Measurements from ENCODE around the gene GARS1.

DNA sequence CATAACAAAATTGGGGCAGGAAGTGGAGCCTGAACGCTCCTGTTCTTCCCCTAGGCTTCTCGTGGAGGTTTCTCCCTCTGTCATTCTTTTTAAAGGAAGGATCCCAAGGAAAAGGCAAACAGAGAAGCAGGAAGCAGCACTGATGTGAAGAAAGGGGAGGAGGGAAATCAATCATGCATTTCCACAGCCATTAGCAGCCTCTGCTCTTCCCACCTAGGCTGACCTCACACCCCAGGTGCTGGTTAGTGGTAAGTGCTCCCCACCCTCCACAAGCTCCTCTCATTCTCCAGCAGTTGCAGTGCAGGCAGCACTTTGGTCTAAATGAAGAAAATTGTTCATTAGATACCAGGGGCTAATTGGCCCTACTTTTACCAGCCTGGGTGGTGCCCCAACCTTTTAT, 85.0 kb downstream of the GARS1 start:
- TF ChIP-seq, protein P1, sequence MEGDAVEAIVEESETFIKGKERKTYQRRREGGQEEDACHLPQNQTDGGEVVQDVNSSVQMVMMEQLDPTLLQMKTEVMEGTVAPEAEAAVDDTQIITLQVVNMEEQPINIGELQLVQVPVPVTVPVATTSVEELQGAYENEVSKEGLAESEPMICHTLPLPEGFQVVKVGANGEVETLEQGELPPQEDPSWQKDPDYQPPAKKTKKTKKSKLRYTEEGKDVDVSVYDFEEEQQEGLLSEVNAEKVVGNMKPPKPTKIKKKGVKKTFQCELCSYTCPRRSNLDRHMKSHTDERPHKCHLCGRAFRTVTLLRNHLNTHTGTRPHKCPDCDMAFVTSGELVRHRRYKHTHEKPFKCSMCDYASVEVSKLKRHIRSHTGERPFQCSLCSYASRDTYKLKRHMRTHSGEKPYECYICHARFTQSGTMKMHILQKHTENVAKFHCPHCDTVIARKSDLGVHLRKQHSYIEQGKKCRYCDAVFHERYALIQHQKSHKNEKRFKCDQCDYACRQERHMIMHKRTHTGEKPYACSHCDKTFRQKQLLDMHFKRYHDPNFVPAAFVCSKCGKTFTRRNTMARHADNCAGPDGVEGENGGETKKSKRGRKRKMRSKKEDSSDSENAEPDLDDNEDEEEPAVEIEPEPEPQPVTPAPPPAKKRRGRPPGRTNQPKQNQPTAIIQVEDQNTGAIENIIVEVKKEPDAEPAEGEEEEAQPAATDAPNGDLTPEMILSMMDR (IDR thresholded peaks at IDR 0.05; ENCODE audit: insufficient read depth, low read length): no peak
- no peak for TF ChIP-seq POLR2AphosphoS5 (IDR thresholded peaks at IDR 0.05; ENCODE audit: low read depth)

Data from HL-60 (cell line).